Endometrial microvascular endothelial cells (primary cell): Measurements from ENCODE around the gene LRRFIP1. TPM values are rescaled to one million over a fixed set of nuclear protein-coding genes. Genes with fewer than 3 reads are reported as not detected.

Experiments used
- in situ Hi-C: cut with HindIII; loops from 2 replicates; pipeline ENCODE4 v1.10.0; 2017; ENCODE audit warnings: low sequenced_read_pairs, low pct_unique_long_range_greater_than_20kb; ENCODE audit errors: inconsistent ontology term
- total RNA-seq: library from RNA; depleted of rRNA; stranded (reverse); fragments of >200 nt; gene quantifications from one replicate; pipeline ENCODE4 v1.2.3, GENCODE V29; 2015; ENCODE audit errors: inconsistent ontology term

Gene LRRFIP1
- total RNA-seq, 1 donor from 2014 or later, result 119 TPM

DNA sequence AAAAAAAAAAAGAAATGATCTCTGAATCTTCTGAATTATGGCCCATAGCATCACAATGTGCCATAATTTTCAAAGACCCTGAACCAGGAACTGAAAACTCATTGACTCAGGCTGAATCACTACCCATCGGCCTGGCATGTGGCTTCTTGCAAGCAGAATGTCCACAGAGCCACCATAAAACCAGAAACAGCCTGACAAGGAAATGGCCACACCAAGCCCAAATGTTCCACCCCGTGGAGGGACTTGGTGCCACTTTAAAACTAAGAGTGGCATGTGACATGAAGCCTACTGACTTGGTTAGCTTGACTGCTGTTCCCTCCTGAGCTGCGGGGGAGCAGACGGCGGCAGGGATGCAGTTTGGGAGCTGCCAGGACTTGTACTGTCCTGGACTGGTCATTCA is 100.0 kb downstream of the LRRFIP1 start:
- in situ Hi-C loops, result loop anchor here (5.0 kb wide), 1 partner anchor 45 kb away; no protein-coding TSS in a partner anchor

DNA sequence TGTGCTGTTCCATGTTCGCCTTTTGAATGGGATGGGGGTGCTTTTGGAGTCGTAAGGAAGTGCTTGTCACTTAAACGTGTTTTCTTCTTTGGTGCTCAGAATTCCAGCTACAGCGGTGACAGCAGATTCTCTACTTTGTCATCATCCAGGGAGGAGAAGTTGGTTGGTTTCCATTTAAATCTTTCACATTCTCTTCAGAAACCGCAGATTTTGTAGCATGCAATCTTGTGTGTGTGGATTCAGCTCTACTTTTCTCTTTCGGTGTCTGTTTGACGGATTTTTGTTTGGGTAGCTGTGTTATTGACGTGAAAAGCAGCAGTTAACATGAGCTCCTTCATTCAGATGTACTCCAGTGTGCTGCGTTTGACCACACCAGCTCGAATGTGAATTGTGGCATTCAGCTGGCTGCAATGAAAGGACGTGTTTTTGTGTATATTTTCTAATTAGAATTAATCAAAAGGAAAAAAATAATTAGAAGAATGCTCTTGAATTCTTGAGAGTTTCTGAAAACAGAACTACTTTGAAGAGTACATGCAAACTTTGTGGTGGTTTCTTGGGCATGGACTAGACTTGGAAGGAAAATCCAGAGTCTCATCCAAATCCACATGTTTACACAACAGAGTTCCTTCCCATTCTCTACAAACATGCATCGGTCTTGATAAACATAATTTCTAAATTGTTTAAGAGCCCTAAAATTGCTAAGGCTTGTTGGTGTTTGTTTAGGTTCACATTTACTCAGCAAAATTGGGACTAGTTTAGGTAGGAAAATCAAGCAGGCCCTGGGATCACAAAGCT is 102.5 kb downstream of the LRRFIP1 start:
- in situ Hi-C loops, result loop anchor here (5.0 kb wide), 1 partner anchor 48 kb away; no protein-coding TSS in a partner anchor

DNA sequence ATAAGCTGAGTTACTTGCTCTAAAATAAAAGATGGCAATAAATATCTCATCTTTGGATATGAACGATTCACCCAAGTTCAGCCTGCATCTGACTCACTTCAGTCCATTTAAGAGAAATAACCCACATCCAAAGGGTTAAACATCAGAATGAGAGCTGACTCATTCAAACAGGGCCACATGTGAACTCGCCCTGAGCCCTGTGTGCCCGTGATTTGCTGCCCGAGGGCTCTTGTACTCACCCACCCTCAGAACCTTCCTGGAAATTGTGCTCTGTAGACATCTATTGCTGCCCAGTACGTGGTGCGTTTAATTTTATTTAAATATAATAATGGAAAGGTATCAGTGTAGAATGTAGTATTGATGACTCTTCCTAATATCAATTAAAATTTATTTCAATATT is 104.3 kb downstream of the LRRFIP1 start:
- in situ Hi-C loops, result no loop called here

DNA sequence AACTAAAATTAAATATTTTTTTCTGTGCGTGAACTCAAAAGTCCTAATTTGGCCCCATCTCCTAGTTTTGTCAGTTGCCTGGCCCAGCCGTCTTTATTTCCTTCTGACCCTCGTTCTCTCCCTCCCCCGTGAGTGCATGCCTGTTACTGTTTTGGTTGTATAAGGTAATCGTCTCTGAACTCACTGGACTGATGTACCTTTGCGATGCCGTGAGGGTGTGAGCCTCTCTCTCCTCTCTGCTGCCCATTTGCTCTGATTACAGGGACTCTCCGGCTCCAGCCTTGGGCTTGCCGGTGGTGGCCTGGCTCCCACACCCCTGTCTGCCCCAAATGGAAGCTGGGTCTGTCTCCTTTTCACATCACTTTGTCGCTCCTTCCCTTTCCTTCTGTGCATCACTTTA is 104.7 kb downstream of the LRRFIP1 start:
- in situ Hi-C loops, result no loop called here

DNA sequence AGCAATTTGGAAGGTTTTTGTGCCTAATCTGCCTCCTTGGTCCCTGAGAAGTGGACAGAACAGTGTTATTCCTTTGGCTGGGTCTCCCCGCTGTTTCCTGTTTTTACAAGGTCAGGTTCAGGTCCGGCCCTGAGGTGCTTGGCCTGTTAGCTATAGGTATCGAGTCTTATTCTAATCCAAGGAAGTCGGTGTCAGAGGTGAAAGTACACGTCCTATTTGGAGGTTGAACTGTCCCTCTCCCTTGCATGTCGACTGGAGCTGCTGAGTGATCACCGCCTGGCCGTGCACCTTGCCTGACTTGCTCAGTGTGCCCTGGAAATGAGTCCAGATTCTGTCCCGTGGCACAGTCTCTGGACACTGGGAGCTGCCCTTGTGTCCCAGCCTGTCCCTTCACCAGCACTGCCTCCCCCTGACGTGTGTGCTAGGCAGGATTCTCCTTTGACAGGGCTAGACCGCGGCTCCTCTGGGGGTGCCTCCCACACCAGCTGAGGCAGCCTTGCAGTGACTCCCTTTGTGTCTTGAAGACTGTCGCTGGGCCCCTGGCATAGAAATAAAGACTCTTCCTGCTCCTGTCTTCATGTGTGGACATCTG is 105.5 kb downstream of the LRRFIP1 start:
- in situ Hi-C loops, result no loop called here

DNA sequence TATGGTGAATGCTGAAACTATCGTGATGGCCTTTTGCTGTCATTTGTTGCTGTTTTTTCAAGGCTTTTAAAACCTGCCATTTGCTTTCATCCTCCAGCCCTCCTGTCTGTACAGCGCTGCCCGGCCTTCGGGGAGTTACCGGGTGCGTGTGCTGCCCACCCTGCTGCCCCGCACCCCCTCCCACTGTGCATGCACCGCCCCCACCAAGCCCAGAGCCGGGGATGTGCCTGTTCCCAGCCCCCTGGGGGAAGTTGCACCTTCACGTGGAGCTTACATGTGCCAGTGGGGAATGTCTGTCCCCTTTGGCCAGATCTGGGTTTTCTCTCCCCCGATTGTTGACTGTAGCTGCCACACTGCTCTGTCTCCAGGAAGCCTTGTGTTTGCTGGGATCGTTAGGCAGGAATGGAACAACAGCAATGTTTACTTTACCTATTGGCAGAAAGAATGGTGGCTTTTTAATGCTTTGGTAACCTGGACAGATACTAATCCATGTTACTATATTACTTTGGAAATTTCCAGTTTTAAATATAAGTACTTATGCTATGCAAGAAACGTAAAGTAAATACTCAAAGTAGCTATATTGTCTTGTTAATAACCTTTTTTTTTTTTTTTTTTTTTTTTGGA is 106.4 kb downstream of the LRRFIP1 start:
- in situ Hi-C loops, result no loop called here

DNA sequence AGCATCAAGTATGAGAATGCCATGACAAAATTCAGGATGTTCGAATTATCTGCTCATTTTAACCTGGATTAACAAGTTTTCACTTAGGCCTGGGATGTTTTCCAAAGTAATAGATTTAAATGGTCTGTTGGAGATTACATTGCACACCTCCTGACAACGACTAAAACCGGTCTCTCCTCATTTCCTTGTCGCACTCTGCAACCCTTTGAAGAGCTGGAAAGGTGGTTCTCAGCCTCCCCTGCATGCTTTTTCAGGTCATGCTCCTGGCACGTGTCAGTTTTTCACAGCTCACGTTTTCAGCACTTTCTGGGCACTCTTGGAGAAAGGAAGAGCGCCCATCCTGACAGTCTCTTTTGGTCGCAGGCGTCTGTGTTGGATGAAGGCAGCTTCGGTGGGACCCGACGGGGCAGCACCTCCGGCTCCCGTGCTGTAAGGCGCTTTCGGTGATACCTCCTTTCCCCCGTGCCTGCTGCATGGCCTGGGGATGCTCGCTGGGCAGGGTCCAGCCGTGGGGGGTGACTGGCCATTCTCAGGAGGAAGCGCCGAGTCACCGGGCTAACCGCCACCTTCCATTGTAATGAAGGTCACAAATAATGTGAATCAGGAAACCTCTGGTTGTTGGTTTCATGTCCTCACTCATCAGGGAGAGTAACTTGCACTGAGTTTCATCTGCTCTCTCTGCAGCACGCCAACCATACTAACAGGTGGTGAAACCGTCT is 107.7 kb downstream of the LRRFIP1 start:
- in situ Hi-C loops, result no loop called here

DNA sequence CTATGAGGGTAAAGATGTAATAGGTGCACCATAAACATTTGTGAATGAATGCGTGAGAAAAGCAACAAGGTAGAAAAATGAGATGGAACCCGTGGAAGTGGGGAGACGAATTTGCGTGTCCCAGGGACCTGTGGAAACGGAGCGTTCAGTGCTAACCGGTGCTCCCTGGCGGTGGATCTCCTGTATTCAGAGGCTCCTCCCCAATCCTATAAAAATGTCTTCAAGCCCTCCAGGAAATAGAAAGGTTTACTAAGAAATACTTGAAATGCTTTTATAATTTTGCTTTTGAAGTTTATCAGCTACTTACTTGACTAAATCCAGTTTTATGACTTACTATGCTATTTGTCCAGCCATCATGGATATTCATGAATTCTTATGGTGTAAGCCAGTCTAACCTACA is 108.4 kb downstream of the LRRFIP1 start:
- in situ Hi-C loops, result no loop called here

DNA sequence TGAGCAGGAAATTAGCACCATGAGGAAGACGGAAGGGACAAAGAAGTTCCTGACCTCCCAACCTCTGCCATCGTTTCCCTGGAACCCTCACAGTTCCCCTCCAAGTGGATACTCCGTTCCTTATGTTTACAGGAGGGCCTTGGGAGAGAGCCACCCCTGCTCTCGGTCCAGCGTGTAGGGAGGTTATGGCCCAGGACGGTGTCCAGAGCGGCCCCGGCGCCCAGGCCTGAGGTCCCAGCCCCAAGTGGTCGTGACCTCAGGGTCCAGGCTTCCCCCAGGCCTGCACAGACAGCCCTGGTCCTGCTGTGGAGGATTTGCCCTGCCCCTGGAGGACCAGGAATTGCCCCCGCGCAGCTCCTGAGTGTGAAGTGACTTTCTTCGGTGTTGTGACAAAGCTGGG is 109.4 kb downstream of the LRRFIP1 start:
- in situ Hi-C loops, result no loop called here

DNA sequence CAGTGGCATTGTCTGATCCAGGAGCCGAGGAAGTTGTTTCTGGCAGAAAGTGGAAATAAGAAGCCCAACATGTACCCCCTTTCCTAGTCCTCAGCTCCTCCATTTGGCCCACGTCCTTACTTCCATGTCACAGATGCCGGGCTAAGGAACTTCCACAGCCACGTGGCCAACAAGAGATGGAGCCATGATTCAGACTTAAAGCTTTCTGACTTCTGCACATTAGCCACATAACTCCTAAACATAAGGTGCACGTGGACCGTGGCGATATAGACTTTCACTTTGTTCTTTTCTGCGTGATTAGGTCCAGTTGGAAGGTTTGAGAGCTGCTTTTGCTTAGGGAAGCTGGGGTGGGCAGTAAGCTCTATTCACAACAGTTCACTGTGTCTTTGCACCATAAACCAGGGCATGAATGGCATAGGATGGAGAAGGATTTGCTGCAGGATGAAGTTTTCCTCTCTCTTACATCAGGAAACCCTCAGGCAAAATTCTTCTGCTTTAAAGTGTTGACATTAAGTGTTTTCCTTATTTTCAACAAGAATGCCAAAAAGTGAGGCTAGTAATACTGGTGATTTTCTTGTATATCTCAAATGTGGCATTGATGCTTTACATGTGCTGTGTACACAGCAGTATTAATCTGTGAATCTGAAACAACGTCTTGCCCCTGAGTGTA is 109.9 kb downstream of the LRRFIP1 start:
- in situ Hi-C loops, result no loop called here

DNA sequence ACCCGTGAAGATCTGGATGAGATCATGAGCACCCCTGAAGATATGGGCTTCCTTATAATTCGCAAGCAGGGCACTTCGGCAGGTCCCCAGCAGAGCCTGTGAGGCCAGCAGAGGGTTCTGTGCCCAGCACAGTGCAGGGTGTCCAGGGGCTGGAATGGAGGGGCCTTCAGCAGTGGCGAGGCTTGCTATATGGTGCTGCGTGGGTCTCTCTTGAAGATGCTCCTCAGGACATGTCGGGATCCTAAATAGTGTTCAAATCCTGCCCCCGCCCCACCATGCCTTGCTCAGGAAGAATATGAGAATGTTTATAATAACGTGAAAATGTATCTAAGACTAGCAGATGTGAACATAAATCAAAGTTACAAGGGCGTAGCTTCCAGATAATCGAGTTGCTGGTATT is 110.9 kb downstream of the LRRFIP1 start:
- in situ Hi-C loops, result no loop called here

DNA sequence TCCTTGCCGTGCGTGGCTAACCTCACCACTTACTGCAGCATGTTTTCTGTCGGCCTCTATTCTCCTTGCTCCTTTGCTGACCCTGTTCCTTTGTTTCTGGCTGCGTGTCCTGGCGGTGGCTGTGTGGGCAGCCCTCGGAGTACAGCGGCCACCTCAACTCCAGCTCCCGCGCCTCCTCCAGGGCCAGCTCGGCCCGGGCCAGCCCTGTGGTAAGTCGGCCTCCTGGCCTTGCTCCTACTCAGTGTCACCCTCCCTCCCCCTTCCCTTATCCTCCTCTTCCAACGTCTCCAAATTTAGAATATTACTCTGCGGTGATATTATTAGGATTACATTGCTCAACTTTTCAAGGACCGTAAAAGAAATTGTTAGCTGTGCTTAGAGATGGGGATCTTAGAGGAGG is 111.7 kb downstream of the LRRFIP1 start:
- in situ Hi-C loops, result no loop called here

DNA sequence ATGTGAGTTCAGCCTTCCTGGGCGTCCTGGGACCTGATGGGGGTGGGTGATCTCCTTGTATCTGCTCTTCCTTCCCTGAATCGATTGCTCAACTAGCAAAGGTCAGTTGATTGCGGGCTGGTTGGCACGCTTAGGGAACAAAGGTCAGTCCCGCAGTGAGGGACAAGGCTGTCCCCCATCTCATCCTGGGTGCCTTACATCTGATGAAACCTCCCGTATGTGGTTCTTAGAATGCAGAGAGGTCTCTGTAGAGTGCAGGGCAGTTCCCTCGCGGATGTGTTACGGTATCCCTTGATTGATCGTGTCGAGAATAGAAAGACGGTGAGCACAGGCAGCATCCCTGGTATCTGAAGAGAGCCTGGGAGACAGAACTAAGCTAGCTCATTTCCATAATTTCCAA is 114.8 kb downstream of the LRRFIP1 start:
- in situ Hi-C loops, result no loop called here

DNA sequence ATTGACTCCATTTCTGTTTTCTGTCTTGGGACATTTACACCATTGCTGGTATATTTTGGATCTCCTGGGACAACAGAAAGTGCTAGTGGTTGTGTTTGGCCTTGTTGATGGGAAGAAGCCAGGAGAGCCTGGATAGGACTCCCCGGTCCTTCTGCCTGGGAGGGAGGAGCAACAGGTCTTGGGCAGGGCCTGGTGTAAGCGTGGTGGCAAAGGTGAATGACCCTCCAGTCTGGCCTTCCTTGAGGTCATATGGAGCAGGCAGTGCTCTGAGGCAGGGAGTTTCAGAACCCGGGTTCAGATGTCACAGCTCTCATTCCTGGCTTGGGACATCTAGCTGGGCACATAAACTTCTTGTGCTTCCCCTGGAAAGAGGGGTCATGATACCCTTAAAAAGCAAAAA is 115.2 kb downstream of the LRRFIP1 start:
- in situ Hi-C loops, result no loop called here

DNA sequence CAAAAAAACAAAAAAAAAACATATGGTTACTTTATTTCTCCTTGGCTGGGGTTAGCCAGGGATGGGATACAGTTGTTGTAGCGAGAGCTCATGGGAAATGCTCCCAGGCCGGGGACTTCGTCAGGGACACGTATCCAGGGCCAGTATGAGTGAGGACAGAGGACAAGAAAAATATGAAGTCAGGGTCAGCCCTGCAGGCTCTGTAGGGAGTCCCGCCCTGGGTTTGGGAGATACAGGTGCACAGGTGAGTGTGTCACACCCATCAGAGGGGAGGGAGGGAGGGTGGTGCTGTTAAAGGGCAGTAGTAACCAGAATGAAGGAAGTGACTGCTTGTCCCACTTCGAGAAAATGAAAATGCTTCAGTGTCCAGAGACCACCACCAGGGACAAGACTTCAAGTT is 115.6 kb downstream of the LRRFIP1 start:
- in situ Hi-C loops, result no loop called here

DNA sequence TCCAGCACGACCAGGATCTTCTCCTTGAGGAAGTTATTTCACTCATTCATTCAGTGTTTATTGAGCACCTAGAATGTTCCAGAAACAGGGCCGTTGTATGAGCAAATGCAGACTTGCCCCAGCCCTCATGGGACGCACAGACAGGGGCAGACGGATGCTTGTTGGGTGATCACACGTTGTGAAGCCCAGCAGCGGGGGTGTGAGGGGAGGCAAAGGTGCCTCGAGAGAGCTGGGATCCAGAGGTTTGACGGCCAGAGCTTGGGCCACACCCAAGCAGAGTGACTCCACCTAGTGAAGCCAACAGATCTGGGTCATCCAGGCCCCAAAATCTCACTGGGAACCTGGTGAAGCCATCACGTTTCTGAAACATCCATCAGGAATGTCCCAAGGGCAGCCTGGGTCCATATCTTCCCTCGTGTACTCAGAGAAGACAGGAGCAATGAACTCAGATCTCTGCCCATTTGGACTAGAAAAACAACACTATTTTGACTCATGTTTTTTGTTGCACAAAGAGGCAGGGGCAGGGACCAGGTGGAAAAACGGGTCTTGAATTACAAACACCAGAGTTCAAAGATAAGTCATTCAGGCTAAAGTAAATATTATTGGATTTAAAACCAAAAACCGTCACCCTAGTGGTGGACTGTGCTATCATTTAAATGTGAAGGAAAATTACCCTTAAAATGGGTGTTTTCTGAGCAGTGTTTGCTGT is 116.3 kb downstream of the LRRFIP1 start:
- in situ Hi-C loops, result no loop called here

DNA sequence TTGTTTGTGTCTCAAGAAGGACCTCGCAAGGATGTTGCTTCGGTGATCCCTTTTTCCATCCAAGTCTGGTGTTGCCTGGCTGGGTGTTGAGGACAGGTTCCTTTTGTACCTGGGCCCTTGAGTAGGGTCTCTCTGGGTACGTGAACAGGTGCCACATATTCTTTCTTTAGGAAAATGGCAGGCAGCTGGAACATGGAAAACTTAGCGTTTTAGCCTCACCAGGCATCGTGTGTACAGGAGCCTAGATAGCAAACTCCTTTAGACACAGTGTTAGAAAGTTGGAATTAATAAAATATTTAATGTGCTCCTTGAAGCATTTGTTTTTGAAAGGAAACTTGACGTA is 116.9 kb downstream of the LRRFIP1 start:
- in situ Hi-C loops, result no loop called here

DNA sequence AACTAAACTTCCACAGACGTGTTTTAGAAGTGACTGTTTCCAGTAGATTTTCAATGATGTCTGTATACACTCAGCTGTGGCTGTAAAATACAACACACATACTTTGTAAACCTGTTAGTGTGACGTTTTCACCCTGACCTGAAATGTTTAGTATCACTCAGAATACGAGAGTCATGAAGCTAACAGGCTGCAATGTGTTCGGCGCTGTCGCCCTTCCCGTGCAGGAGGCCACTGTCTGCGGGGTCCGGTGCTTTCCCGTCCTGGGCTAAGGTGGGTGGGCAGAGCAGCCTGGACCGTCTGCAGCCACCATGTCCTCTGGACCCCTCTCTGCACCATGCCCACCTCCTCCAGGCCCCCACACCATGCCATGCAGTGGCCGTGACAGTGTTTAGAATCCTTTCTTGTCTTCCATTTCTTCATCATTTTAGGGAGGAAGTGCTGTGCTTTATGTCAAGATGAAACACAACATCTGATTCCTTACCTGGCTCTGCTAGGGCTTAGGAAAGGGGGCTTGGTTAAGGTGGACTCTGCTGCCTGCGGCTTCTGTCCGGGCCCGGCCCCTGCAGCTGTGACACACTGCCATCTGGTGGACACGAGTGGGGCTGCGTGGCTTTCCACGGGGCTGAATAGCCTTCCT is 117.3 kb downstream of the LRRFIP1 start:
- in situ Hi-C loops, result no loop called here
